Fibroblast of pulmonary artery (primary cell): ENCODE measurements around the gene APH1B.
"Not testable (repeated sequence)": the region's sequence is repeated elsewhere in the genome, so short reads cannot be mapped to it uniquely, and the experiment has no call there.

ENCODE experiments used
- DNase-seq: peaks from one replicate; pipeline ENCODE4 v3.0.0-alpha.2; 2010; ENCODE audit warnings: low read depth
- H3K4me3 ChIP-seq: replicated peaks from 2 replicates; pipeline ENCODE4 v1.5.1; 2011; ENCODE audit warnings: low read depth, mild to moderate bottlenecking, control low read depth, low read length, moderate library complexity
- CTCF ChIP-seq: IDR thresholded peaks from 2 replicates; pipeline ENCODE4 v1.5.1; 2011; ENCODE audit warnings: mild to moderate bottlenecking, control low read depth, low read length, inconsistent platforms; ENCODE audit errors: missing control alignments

The APH1B gene

GRCh38 chr15:63340353-63340752 lies 62.9 kb downstream of the APH1B start:
- no peak for TF ChIP-seq CTCF
- DNase-seq = no peak
- no peak overlapping the region for H3K4me3 ChIP-seq

GRCh38 chr15:63340878-63341277 lies 63.5 kb downstream of the APH1B start:
- no peak for TF ChIP-seq CTCF
- DNase-seq = no peak
- no peak overlapping the region for H3K4me3 ChIP-seq

- no peak for DNase-seq
- H3K4me3 ChIP-seq = no peak overlapping the region
- no peak for TF ChIP-seq CTCF
These were observed 64.5 kb downstream of the APH1B start for GRCh38 chr15:63341898-63342297.

GRCh38 chr15:63342996-63343562 lies 65.7 kb downstream of the APH1B start:
- not testable (repeated sequence) for H3K4me3 ChIP-seq
- peak; percentile 43 for DNase-seq

GRCh38 chr15:63344731-63345390 lies 67.5 kb downstream of the APH1B start:
- DNase-seq = no peak

GRCh38 chr15:63345391-63345752 lies 68.0 kb downstream of the APH1B start:
- H3K4me3 ChIP-seq = no peak overlapping the region
- TF ChIP-seq CTCF = no peak
- no peak for DNase-seq

More at GRCh38 chr15:63344731-63345390, 67.5 kb downstream of the APH1B start:
- H3K4me3 ChIP-seq = no peak overlapping the region
- no peak for TF ChIP-seq CTCF

- TF ChIP-seq CTCF = no peak
- no peak overlapping the region for H3K4me3 ChIP-seq
- peak; percentile 32 for DNase-seq
These were observed 69.9 kb downstream of the APH1B start for GRCh38 chr15:63347074-63347857.
